H9 (cell line): ENCODE measurements around the gene RLF. TPM values are rescaled to one million over a fixed set of nuclear protein-coding genes. Genes with fewer than 3 reads are reported as not detected.

Source experiments
- DNase-seq: peaks from one replicate; pipeline ENCODE4 v3.0.0-alpha.2; 2017
- H2AFZ ChIP-seq: one replicate; pipeline ENCODE4 v1.6.1; 2013; ENCODE audit warnings: mild to moderate bottlenecking, low read length, control low read depth, moderate library complexity
- H2AK5ac ChIP-seq: 2 replicates; pipeline ENCODE4 v1.6.1; 2013; ENCODE audit warnings: low read length, control low read depth, mixed read lengths; ENCODE audit not compliant: insufficient read length
- H2BK120ac ChIP-seq: one replicate; pipeline ENCODE4 v1.6.1; 2013; ENCODE audit warnings: low read depth, mild to moderate bottlenecking, low read length, control low read depth, inconsistent platforms; ENCODE audit not compliant: poor library complexity, severe bottlenecking
- H2BK12ac ChIP-seq: 2 replicates; pipeline ENCODE4 v1.6.1; 2013; ENCODE audit warnings: low read length, control low read depth, mixed read lengths, low read depth; ENCODE audit not compliant: insufficient read length
- H2BK15ac ChIP-seq: 2 replicates; pipeline ENCODE4 v1.6.1; 2013; ENCODE audit warnings: low read depth, low read length, control low read depth
- H2BK20ac ChIP-seq: one replicate; pipeline ENCODE4 v1.6.1; 2013; ENCODE audit warnings: low read depth, mild to moderate bottlenecking, low read length, control low read depth, inconsistent platforms; ENCODE audit not compliant: poor library complexity, severe bottlenecking
- H2BK5ac ChIP-seq: 2 replicates; pipeline ENCODE4 v1.6.1; 2013; ENCODE audit warnings: low read length, control low read depth, mixed read lengths; ENCODE audit not compliant: insufficient read length
- H3K14ac ChIP-seq: 2 replicates; pipeline ENCODE4 v1.6.1; 2013; ENCODE audit warnings: low read length, control low read depth; ENCODE audit not compliant: insufficient read depth
- H3K18ac ChIP-seq: 2 replicates; pipeline ENCODE4 v1.6.1; 2013; ENCODE audit warnings: low read depth, mild to moderate bottlenecking, mixed read lengths, low read length, control low read depth; ENCODE audit not compliant: insufficient read length
- H3K23ac ChIP-seq: 2 replicates; pipeline ENCODE4 v1.6.1; 2013; ENCODE audit warnings: low read length, control low read depth, mixed read lengths, low read depth; ENCODE audit not compliant: insufficient read length
- H3K23me2 ChIP-seq: 2 replicates; pipeline ENCODE4 v1.6.1; 2013; ENCODE audit warnings: low read depth, mild to moderate bottlenecking, mixed read lengths, low read length, control low read depth; ENCODE audit not compliant: insufficient read length, poor library complexity, severe bottlenecking
- H3K27ac ChIP-seq: 2 replicates; pipeline ENCODE4 v1.5.1; 2013; ENCODE audit warnings: low read length, control low read depth, mixed read lengths, low read depth; ENCODE audit not compliant: insufficient read length
- H3K27me3 ChIP-seq: 2 replicates; pipeline ENCODE4 v1.6.1; 2013; ENCODE audit warnings: low read length, control low read depth, inconsistent platforms; ENCODE audit not compliant: insufficient read depth
- H3K4ac ChIP-seq: 2 replicates; pipeline ENCODE4 v1.6.1; 2013; ENCODE audit warnings: low read depth, mild to moderate bottlenecking, control low read depth, inconsistent platforms, low read length, moderate library complexity
- H3K4me1 ChIP-seq: 2 replicates; pipeline ENCODE4 v1.6.1; 2013; ENCODE audit warnings: low read length, control low read depth, inconsistent platforms; ENCODE audit not compliant: insufficient read depth
- H3K4me2 ChIP-seq: 2 replicates; pipeline ENCODE4 v1.6.1; 2013; ENCODE audit warnings: low read length, control low read depth, mixed read lengths; ENCODE audit not compliant: insufficient read length, insufficient read depth
- H3K56ac ChIP-seq: 2 replicates; pipeline ENCODE4 v1.6.1; 2013; ENCODE audit warnings: low read depth, mild to moderate bottlenecking, mixed read lengths, low read length, control low read depth; ENCODE audit not compliant: insufficient read length
- H3K79me1 ChIP-seq: 2 replicates; pipeline ENCODE4 v1.6.1; 2013; ENCODE audit warnings: low read depth, mild to moderate bottlenecking, moderate library complexity, low read length, control low read depth, inconsistent platforms; ENCODE audit not compliant: insufficient read depth, poor library complexity, severe bottlenecking
- H3K79me2 ChIP-seq: 2 replicates; pipeline ENCODE4 v1.6.1; 2013; ENCODE audit warnings: low read length, control low read depth, inconsistent platforms; ENCODE audit not compliant: insufficient read depth
- H3K9ac ChIP-seq: 2 replicates; pipeline ENCODE4 v1.6.1; 2013; ENCODE audit warnings: low read length, control low read depth, mixed read lengths; ENCODE audit not compliant: insufficient read length; ENCODE audit errors: extremely low read depth
- H3K9me3 ChIP-seq: one replicate; pipeline ENCODE4 v1.6.1; 2013; ENCODE audit warnings: low read depth, low read length, inconsistent platforms; ENCODE audit not compliant: control insufficient read depth
- H3T11ph ChIP-seq: one replicate; pipeline ENCODE4 v1.6.1; 2013; ENCODE audit warnings: mild to moderate bottlenecking, low read length, control low read depth, inconsistent platforms
- H4K20me1 ChIP-seq: one replicate; pipeline ENCODE4 v1.6.1; 2013; ENCODE audit not compliant: control insufficient read depth, insufficient read length, insufficient read depth
- H4K5ac ChIP-seq: 2 replicates; pipeline ENCODE4 v1.6.1; 2013; ENCODE audit warnings: low read depth, mild to moderate bottlenecking, mixed read lengths, low read length, control low read depth; ENCODE audit not compliant: insufficient read length
- H4K8ac ChIP-seq: replicated peaks from 2 replicates; pipeline ENCODE4 v1.6.1; 2013; ENCODE audit warnings: low read length, control low read depth, mixed read lengths, low read depth; ENCODE audit not compliant: insufficient read length
- H4K91ac ChIP-seq: 2 replicates; pipeline ENCODE4 v1.6.1; 2013; ENCODE audit warnings: low read depth, mild to moderate bottlenecking, moderate library complexity, mixed read lengths, low read length, control low read depth; ENCODE audit not compliant: insufficient read length
- H3K27ac Mint-ChIP-seq, 3 experiments: 2 replicates in 2 of 3; 3 replicates in 1 of 3; pipeline ENCODE4 v1.8.0; 2020 to 2021; ENCODE audit warnings: mixed read lengths in 3 of 3, mild to moderate bottlenecking in 1 of 3, moderate library complexity in 1 of 3
- H3K27me3 Mint-ChIP-seq: 2 replicates; pipeline ENCODE4 v1.8.0; 2021; ENCODE audit warnings: low read depth, mild to moderate bottlenecking, moderate library complexity, mixed read lengths
- H3K36me3 Mint-ChIP-seq, 3 experiments: 2 replicates in 2 of 3; 3 replicates in 1 of 3; pipeline ENCODE4 v1.8.0; 2020 to 2021; ENCODE audit warnings: low read depth in 3 of 3, mixed read lengths in 3 of 3; ENCODE audit not compliant: insufficient read depth in 1 of 3
- H3K4me1 Mint-ChIP-seq, 2 experiments: 2 replicates each; pipeline ENCODE4 v1.8.0; 2020; ENCODE audit warnings: mixed read lengths in 2 of 2
- H3K4me3 Mint-ChIP-seq, 2 experiments: 2 replicates in 1 of 2; 3 replicates in 1 of 2; pipeline ENCODE4 v1.8.0; 2020 to 2021; ENCODE audit warnings: mild to moderate bottlenecking in 2 of 2, mixed read lengths in 2 of 2, moderate library complexity in 1 of 2
- H3K9me3 Mint-ChIP-seq, 2 experiments: 2 replicates in 1 of 2; 3 replicates in 1 of 2; pipeline ENCODE4 v1.8.0; 2020; ENCODE audit warnings: mild to moderate bottlenecking in 2 of 2, mixed read lengths in 2 of 2, moderate library complexity in 1 of 2
- WGBS: extraction: QIAGEN DNeasy Blood & Tissue Kit; methylation state at CpG from one replicate; pipeline ENCODE4 v1.1.7; 2013; ENCODE audit warnings: missing lambda C conversion rate, low lambda C conversion rate, mixed read lengths; ENCODE audit not compliant: insufficient read length; ENCODE audit errors: extremely low coverage; 5-methylcytosine and 5-hydroxymethylcytosine counted together
- total RNA-seq: library from RNA; stranded (reverse); gene quantifications from 2 replicates; pipeline ENCODE4 v1.2.1, GENCODE V29; 2021
- TF ChIP-seq, protein P1 (sequence below): fragments of 200-600 bp; sonication (generic); conservative IDR thresholded peaks from 3 replicates; pipeline ENCODE4 v1.8.0; 2021; ENCODE audit warnings: antibody characterized with exemption, mild to moderate bottlenecking

RLF gene
- total RNA-seq, 1 experiment from 2014 or later: 19.2 TPM

DNA sequence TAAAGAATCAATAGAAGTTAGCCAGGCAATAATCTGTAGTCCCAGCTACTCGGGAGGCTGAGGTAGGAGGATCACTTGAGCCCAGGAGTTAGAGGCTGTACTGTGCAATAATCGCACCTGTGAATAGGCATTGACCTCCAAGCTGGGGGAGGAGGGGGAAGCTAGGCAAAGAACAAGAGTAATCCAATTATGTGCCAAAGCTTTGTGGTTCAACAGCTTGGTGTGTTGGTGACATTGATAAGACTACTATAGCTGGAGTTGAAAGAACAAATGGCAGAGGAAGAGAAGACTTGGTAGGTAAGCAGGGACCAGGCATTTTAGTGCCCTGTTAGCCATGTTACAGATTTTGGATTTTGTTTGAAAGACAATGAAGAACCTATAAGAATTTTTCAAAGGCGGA lies 84.5 kb downstream of the RLF start:
- no peak overlapping the region for H3K27ac Mint-ChIP-seq
- Histone ChIP-seq H3K27me3 (no peaks in the 10 kb centered on the region), H2BK12ac (no peak overlapping the region), H3T11ph (no peak overlapping the region), H3K18ac (no peak overlapping the region), H3K27ac (no peak overlapping the region), H2BK15ac (no peak overlapping the region), H2AK5ac (no peak overlapping the region), H3K4me2 (no peak overlapping the region), H3K4ac (no peak overlapping the region), H3K79me1 (no peaks in the 10 kb centered on the region), H3K79me2 (no peaks in the 10 kb centered on the region), H2BK20ac (no peak overlapping the region), H3K14ac (no peak overlapping the region), H2BK120ac (no peak overlapping the region), H3K56ac (no peak overlapping the region), H2AFZ (no peak overlapping the region), H3K4me1 (no peaks in the 10 kb centered on the region), H3K23ac (no peak overlapping the region), H3K23me2 (no peaks in the 10 kb centered on the region), H4K20me1 (no peaks in the 10 kb centered on the region), H3K9me3 (no peaks in the 10 kb centered on the region), H4K5ac (no peak overlapping the region), H3K9ac (no peak overlapping the region), H4K8ac (no peak overlapping the region), H4K91ac (no peak overlapping the region), H2BK5ac (no peak overlapping the region)
- no peaks in the 10 kb centered on the region; the same call in 1 of the 2 replicates for H3K27me3 Mint-ChIP-seq
- no peak overlapping the region for H3K4me3 Mint-ChIP-seq
- no CpG with 5 or more reads among the region's 3 CpGs for WGBS
- H3K4me1 Mint-ChIP-seq: no peaks in the 10 kb centered on the region
- TF ChIP-seq, protein P1, sequence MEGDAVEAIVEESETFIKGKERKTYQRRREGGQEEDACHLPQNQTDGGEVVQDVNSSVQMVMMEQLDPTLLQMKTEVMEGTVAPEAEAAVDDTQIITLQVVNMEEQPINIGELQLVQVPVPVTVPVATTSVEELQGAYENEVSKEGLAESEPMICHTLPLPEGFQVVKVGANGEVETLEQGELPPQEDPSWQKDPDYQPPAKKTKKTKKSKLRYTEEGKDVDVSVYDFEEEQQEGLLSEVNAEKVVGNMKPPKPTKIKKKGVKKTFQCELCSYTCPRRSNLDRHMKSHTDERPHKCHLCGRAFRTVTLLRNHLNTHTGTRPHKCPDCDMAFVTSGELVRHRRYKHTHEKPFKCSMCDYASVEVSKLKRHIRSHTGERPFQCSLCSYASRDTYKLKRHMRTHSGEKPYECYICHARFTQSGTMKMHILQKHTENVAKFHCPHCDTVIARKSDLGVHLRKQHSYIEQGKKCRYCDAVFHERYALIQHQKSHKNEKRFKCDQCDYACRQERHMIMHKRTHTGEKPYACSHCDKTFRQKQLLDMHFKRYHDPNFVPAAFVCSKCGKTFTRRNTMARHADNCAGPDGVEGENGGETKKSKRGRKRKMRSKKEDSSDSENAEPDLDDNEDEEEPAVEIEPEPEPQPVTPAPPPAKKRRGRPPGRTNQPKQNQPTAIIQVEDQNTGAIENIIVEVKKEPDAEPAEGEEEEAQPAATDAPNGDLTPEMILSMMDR: no peak
- DNase-seq: no peak
- no peaks in the 10 kb centered on the region for H3K36me3 Mint-ChIP-seq
- no peaks in the 10 kb centered on the region for H3K9me3 Mint-ChIP-seq
